Measurements from ENCODE around the gene CUTC. TPM values are rescaled to one million over a fixed set of nuclear protein-coding genes. Genes with fewer than 3 reads are reported as not detected.
"Not testable (repeated sequence)": the region's sequence is repeated elsewhere in the genome, so short reads cannot be mapped to it uniquely, and the experiment has no call there.

CUTC gene
- total RNA-seq, 2 experiments from 2014 or later: 31.2 to 31.5 TPM

GRCh38 chr10:99740260-99740659 is 8.2 kb downstream of the CUTC start:
- ChIA-PET CTCF (interaction anchor here (0.6 to 1.2 kb wide), 3 partner anchors 8 to 269 kb away, joined by 3 read pairs; partner anchors contain the start of genes COX15, CUTC and DNMBP), POLR2A (no interaction called here)

- POLR2A ChIA-PET: no interaction called here
Measured at GRCh38 chr10:99740933-99741559, 9.0 kb downstream of the CUTC start.

GRCh38 chr10:99742254-99742653 is 10.2 kb downstream of the CUTC start:
- ChIA-PET POLR2A (interaction anchor here (1.1 kb wide), 1 partner anchor 10 kb away, joined by 3 read pairs; the partner anchor contains the start of genes COX15 and CUTC), CTCF (no interaction called here)

More at GRCh38 chr10:99740933-99741559, 9.0 kb downstream of the CUTC start:
- CTCF ChIA-PET: interaction anchor here (0.7 to 1.2 kb wide), 2 partner anchors 9 to 268 kb away, joined by 3 read pairs; partner anchors contain the start of genes COX15, CUTC and DNMBP

GRCh38 chr10:99742701-99743100 is 10.7 kb downstream of the CUTC start:
- POLR2A ChIA-PET: interaction anchor here (1.1 kb wide), 1 partner anchor 11 kb away, joined by 3 read pairs; the partner anchor contains the start of genes COX15 and CUTC
- CTCF ChIA-PET: no interaction called here

GRCh38 chr10:99743841-99744240 is 11.8 kb downstream of the CUTC start:
- ChIA-PET POLR2A (no interaction called here), CTCF (no interaction called here)

- POLR2A ChIA-PET, CTCF ChIA-PET: not testable (repeated sequence)
Measured at GRCh38 chr10:99746166-99746565, 14.1 kb downstream of the CUTC start.

- CTCF ChIA-PET: no interaction called here
- POLR2A ChIA-PET: no interaction called here
Measured at GRCh38 chr10:99748823-99749451, 16.9 kb downstream of the CUTC start.

- POLR2A ChIA-PET: no interaction called here
Measured at GRCh38 chr10:99750641-99751040, 18.6 kb downstream of the CUTC start.

GRCh38 chr10:99754670-99755069 is 22.6 kb downstream of the CUTC start:
- CTCF ChIA-PET: no interaction called here
- POLR2A ChIA-PET: no interaction called here

More at GRCh38 chr10:99750641-99751040, 18.6 kb downstream of the CUTC start:
- CTCF ChIA-PET: no interaction called here

- CTCF ChIA-PET: no interaction called here
Measured at GRCh38 chr10:99756159-99756558, 24.1 kb downstream of the CUTC start.

GRCh38 chr10:99758211-99758891 is 26.3 kb downstream of the CUTC start:
- ChIA-PET POLR2A (no interaction called here), CTCF (no interaction called here)

More at GRCh38 chr10:99756159-99756558, 24.1 kb downstream of the CUTC start:
- POLR2A ChIA-PET: no interaction called here

GRCh38 chr10:99760321-99760720 is 28.3 kb downstream of the CUTC start:
- CTCF ChIA-PET: no interaction called here

GRCh38 chr10:99761365-99761764 is 29.3 kb downstream of the CUTC start:
- POLR2A ChIA-PET: no interaction called here
- CTCF ChIA-PET: no interaction called here

More at GRCh38 chr10:99760321-99760720, 28.3 kb downstream of the CUTC start:
- POLR2A ChIA-PET: no interaction called here

GRCh38 chr10:99765672-99766301 is 33.8 kb downstream of the CUTC start:
- ChIA-PET CTCF (no interaction called here), POLR2A (no interaction called here)

- ChIA-PET POLR2A (no interaction called here), CTCF (interaction anchor here (2.2 kb wide), 1 partner anchor 80 kb away, joined by 4 read pairs; no protein-coding TSS in a partner anchor)
Measured at GRCh38 chr10:99766302-99766681, 34.3 kb downstream of the CUTC start.

GRCh38 chr10:99767901-99768300 is 35.9 kb downstream of the CUTC start:
- POLR2A ChIA-PET: no interaction called here
- CTCF ChIA-PET: interaction anchor here (2.2 kb wide), 1 partner anchor 78 kb away, joined by 4 read pairs; no protein-coding TSS in a partner anchor

- CTCF ChIA-PET: interaction anchor here (2.2 kb wide), 1 partner anchor 77 kb away, joined by 4 read pairs; no protein-coding TSS in a partner anchor
- POLR2A ChIA-PET: interaction anchor here (0.7 kb wide), 1 partner anchor 1153 kb away, joined by 3 read pairs; no protein-coding TSS in a partner anchor
Measured at GRCh38 chr10:99768556-99768955, 36.5 kb downstream of the CUTC start.

- ChIA-PET POLR2A (no interaction called here), CTCF (no interaction called here)
Measured at GRCh38 chr10:99769706-99770105, 37.7 kb downstream of the CUTC start.

GRCh38 chr10:99770408-99771045 is 38.5 kb downstream of the CUTC start:
- CTCF ChIA-PET: no interaction called here
- POLR2A ChIA-PET: no interaction called here

GRCh38 chr10:99775850-99776249 is 43.8 kb downstream of the CUTC start:
- POLR2A ChIA-PET: no interaction called here
- CTCF ChIA-PET: no interaction called here
